ELR (cell line): ENCODE measurements around the gene MAPK10.
"Not testable (repeated sequence)": the region's sequence is repeated elsewhere in the genome, so short reads cannot be mapped to it uniquely, and the experiment has no call there.

ENCODE experiments used
- DNase-seq: peaks from one replicate; pipeline ENCODE4 v3.0.0-alpha.2; 2015; ENCODE audit warnings: low read depth

MAPK10 gene

DNA sequence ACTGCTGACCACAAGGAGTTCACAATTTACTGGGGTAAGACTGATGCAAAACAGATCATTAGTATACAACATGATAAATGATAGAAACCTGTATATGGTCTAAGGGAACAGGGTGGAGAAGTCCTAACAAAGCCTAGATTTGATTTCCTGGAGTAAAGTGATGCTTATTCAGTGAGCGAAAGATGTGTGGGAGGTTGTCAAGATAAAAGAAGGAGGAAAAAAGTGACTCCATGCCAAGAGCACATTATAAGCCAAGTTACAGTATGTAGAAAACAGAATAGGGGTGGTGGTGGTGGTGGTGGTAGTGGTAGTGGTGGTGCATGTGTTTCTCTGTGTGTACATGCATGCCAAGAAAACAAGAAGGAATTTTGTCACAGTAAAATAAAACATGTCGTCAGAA, 325.2 kb downstream of the MAPK10 start:
- DNase-seq = no peak

DNA sequence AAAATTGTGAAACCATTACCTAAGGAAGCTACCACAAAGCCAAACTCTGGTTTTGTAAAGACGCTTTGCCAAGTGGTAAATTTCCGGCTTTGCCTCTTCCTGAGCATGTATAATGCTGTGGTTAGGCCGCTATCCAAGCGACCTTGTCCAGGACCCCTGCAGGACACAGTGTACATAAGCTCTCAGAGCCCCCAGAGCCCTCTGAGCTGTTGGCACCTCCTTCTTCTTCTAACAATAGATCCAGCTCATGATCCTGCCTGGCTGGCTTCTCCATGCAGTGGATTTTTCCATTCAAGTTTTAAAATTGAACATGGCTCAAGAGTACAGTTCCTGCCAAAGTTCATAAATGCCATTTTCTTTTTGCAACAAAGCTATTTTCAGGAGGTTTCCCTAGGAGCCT, 326.7 kb downstream of the MAPK10 start:
- peak; percentile 49 for DNase-seq

DNA sequence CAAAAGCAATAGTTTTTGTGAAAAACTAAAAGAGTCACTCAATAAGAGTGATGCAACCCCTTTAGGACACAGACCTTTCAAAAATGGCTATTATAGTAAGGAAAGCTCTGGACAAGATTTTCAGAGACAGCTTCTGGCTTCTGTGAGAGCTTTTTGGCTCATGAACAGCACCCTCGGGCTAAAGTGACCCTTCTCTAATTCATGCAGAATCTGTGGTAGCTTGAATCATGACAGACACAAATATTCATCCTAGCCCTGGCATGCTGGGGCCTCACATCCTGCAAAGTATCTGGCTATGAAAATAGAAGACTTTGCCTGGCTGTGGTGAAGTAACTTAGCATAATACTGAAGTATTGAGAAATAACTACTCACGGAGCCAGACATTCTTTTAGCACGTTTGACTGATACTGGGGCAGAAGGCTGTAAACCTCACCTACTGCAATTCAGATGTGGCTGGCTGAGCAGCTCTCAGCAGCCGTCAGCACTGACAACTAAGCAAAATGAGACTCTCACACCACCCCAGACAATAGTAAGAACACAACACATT, 327.3 kb downstream of the MAPK10 start:
- peak; percentile 75 for DNase-seq

DNA sequence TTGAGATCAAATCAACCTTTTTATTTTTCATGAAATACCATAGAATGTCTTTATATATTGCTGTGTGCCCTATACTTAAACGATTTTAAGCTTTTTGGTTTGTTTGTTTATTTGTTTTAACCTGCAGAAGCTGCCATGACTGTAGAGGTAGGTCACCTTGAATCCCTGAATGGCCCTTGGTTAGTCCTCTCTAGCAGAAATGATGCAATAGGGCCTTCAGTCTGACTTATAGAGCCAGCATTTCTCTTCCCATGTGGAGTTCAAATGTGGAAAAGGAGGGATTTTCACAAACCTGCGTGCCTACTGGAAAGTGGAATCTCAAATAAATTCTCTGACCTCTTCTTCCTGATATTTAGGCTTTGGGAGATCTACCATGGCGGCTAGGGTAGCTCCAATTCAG, 327.9 kb downstream of the MAPK10 start:
- DNase-seq = no peak

DNA sequence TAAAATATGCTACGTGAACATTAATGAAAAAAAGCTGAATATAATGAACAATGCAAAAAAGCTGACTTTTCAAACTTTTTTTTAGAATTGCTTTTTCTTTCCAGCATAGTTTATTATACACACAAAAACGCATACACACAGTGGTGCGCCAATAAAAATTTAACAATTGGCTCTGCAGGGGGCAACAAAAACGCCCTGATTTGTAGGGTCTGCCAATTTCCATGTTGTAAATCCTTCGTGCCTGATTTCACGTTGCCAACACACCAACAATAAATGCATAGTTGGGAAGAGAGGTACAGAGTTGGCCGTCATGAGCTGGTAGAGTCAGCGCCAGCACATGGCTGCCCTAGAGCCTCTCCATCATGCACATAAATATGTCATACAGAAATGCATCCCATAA, 333.1 kb downstream of the MAPK10 start:
- no peak for DNase-seq

DNA sequence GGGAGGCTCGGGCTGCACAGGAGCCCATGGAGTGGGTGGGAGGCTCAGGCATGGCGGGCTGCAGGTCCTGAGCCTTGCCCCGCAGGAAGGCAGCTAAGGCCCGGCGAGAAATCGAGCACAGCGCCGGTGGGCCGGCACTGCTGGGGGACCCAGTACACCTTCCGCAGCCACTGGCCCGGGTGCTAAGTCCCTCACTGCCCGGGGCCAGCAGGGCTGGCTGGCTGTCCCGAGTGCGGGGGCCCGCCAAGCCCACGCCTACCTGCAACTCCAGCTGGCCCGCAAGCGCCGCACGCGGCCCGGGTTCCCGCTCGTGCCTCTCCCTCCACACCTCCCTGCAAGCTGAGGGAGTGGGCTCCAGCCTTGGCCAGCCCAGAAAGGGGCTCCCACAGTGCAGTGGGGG, 338.2 kb downstream of the MAPK10 start:
- DNase-seq = not testable (repeated sequence)

DNA sequence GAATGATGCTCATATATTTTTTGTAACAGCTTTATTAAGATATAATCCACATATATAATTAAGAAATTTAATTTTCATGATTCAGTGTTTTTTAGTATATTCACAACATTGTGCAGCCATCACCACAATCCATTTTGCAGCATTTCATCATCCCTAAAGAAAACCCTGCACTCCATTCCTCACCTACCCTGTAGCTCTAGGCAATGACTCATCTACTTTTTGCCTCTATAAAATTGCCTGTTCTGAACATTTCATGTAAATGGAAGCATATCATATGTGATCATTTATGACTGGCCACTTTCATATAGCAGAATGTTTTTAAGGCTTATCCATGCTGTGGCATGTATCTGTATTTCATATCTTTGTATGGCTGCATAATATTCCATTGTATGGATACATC, 339.9 kb downstream of the MAPK10 start:
- DNase-seq = no peak

DNA sequence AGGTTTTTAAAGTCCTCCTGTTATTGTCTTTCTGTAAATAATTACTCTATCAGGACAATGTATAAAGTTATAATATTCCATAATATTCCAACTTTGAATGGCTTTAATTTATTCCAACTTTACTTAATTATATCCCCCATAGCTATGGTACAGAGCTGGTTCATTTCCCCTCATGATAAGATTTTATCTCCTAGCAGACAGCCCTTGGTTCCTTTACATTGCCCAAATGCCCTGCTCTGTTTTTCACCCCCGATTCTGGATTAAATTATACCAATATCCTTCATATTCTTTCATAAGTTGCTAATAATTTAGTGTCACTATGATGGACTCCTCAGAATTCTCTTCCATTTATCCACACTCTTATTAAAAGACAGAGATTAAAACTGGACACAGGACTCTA, 340.5 kb downstream of the MAPK10 start:
- DNase-seq = no peak

DNA sequence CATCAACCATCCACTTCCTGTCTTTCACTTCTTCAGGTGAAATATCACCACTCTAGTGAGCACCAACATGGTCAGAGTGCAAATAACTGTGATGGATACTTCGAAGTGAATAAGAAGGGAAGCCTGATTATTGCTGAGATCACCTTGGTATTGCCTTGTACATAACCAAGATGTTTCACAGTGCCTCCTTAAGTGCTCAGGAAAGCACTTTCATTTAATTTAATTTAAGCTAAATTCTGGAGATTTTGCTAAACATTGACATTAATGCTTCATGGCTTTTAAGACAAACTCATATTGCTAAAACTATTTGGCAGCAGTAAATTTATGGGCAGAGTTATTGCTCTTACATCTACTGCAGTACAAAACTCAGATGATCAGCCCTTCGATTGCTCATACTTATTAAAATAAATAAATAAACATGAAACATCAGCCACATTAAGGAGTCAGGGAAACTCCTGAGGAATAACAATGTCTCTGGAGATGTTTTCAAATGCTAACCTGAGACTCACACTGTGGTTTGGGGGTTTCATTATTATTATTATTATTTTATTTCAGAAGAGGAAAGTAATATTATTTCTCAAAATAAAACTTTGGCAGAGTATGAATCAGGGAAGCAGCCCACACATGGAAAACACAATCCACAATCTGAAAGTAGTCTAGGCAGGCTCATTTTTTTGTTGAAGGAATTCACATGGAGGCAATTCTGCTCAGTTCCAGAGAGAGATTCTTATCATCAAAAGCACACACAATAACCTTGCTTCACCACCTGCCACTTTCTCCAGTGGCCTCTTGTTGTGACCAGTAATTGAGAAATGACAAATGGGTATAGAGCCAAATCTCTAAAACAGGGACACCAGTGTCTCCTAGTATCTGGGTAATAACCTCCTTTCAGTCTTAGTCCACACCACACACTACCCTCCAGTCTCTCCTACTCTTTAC, 344.2 kb downstream of the MAPK10 start:
- peak; percentile 27 for DNase-seq

DNA sequence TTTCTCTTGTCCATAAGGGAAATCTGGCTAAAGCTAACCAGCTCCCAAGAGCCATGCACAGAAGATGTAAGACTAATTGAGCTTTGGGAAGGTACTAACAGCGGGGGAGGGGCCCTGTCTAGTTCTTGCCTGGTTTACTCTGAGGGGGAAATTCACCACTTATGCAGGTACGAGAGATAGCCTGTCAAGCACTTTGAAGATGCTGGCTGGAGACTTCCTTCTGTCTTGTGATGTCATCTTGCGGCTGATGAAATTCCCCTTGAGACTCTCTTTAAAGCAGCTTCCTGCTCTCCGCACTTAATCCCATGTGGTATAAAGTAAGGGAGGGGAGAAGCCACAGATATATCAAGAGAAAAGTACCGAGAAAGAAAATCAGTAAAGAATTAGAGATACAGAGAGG, 345.3 kb downstream of the MAPK10 start:
- DNase-seq = no peak

DNA sequence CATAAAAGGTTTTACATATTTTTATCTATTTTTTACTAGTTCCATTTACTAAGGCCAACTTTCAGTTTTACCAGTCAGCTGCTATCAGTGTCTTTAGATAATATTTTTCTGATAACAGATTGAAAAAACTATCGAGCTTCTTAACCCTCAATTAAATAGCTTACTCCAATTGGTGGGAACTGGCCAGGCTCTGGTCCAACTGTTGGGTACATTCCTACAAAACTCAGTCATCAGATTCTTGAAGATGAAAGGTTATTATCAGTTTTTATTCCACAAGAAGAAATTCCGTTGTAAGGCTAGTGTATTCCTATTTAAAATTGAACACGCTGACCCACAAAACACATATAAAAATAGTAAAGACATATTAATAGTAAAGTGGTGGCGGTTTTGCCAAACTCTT, 346.2 kb downstream of the MAPK10 start:
- DNase-seq = peak; percentile 38

DNA sequence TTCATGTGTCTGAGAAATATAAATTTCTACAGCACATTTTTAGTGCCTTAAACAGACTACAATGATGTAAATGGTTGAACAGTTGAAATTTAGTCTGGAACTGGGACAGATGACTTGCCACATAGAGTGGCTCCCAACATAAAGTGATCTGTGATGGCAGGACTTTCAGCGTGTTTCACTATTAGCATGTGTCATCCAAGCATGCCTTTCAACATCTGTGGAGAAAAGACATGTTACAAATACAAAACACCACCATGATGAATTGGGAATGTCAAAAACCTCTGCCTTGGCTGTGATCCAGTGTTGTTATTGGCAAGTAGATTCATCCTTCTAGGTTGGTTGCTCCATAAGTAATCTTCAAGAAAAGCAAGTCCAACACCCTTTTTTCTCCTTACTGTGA, 348.7 kb downstream of the MAPK10 start:
- peak; percentile 46 for DNase-seq

DNA sequence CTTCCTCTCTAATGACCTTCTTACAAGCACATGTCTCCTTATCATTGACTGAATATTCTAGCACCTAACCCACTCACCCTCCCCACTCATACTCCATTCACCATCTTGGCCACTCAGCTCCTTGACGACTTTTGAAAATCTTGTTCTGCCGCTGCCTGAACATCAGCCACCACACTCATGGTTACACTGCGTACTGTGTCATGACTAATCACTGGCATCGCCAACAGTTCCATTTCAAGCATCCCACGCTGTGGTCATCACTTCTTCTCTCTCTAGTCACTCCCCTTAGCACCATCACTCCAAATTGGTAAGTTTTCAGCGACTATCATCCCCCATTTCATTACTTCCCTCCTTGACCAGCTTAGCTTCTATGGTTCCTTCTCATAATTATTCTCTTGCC, 352.8 kb downstream of the MAPK10 start:
- no peak for DNase-seq

DNA sequence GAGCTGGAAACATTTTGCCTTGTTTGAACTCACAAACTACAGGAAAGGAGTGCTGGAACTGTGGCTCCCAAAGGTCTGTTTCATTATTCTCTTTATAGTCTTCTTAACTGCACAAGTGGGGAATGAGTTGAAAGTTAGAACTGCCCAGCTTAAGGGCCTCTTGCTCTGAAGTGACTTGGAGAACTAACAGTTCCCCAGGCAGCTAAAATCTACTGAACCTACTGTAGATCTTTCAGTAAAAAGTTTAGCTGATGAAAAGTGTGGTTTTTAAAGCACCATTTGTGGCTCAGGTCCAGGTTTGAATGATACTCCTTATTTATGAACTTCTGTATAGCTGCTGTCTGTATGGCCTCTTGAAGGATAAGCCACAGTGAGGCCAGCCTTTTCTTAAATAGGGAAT, 353.8 kb downstream of the MAPK10 start:
- DNase-seq = no peak

DNA sequence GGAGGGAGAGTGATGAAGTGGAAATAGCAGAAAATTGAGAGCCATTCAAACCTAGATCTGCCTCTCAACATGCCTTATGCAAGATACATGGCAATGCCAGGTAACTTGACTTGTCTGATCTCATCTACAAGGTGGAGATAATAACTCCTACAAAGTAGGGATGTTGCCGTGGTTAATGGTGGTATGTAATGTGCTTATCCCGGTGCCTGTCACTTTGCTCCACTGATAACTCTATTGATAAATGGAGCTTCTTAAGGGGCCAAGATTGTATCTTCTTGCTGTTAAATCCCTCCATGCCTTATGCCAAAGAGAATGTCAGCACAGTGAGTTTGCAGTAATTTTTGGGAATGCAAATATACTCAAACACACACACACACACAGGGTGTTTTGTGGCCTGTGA, 355.8 kb downstream of the MAPK10 start:
- DNase-seq = no peak

DNA sequence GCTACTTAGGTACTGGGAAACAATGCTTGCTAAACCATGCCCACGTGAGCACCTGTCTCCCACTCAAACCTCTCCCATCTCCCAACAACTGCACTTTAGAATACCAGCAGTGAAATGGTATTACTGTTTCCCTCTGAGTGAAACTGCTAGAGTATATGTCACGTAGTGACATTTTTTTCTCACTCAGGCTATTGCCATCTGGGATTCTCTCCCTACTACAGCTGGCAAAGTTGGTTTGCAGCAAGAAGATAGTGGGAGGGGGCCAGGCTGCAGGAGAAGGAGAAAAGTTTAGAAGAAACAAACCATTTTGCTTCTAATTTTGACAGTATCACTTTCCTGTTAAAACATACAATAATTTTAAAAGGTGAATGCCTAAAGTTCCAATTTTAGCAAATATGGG, 358.3 kb downstream of the MAPK10 start:
- no peak for DNase-seq

DNA sequence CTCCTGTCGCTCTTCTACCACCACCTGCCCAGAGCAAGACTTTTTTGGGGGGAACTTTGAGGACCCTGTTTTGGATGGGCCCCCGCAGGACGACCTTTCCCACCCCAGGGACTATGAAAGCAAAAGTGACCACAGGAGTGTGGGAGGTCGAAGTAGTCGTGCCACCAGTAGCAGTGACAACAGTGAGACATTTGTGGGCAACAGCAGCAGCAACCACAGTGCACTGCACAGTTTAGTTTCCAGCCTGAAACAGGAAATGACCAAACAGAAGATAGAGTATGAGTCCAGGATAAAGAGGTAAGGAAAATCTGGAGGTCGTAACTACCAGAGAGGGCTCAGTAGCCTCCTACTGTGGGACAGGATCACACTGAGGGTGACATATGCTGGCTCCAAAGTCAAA, 364.5 kb downstream of the MAPK10 start:
- DNase-seq = no peak

DNA sequence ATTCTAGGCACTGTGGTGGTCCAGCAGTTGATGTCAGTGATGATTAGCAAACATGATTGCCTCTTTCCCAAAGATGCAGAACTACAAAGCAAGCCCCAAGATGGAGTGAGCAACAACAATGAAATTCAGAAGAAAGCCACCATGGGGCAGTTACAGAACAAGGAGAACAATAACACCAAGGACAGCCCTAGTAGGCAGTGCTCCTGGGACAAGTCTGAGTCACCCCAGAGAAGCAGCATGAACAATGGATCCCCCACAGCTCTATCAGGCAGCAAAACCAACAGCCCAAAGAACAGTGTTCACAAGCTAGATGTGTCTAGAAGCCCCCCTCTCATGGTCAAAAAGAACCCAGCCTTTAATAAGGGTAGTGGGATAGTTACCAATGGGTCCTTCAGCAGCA, 365.3 kb downstream of the MAPK10 start:
- DNase-seq = no peak

DNA sequence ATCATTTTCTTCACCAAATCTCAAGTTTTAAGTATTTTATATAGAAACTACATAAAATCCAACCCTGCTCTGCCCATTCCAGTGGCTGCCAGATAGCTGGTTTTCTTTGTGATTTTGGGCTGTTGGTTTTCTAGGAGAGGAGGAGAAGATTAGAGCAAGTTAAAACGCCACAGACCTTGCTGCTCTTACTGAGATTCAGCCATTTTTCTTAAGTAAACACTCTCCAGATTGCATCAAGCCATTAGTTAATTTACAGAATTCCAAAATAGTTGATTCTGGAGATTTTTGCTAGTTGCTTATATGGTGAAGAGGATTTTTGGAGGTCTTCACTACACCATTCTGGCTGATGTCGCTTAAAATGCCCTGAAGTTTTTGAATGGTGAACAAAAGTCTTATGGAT, 366.2 kb downstream of the MAPK10 start:
- DNase-seq = no peak

DNA sequence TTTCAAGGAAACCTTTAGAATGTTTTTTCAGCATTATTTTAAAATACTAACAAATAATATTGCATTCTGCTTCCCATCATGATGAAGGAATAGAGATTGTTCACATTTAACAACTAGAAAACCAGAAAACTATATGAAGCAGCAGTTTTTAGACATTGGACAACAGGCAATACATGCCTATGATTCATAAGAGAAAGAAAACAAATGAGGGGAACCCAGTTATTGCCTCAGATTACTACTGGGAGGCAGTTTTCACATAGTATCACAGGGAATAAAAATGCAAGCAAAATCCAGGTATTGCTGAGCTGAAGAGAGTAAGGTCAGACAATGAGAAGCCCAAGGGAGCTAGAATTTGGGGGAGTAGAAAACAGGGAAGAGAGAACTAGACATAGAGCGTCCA, 373.6 kb downstream of the MAPK10 start:
- DNase-seq = no peak

DNA sequence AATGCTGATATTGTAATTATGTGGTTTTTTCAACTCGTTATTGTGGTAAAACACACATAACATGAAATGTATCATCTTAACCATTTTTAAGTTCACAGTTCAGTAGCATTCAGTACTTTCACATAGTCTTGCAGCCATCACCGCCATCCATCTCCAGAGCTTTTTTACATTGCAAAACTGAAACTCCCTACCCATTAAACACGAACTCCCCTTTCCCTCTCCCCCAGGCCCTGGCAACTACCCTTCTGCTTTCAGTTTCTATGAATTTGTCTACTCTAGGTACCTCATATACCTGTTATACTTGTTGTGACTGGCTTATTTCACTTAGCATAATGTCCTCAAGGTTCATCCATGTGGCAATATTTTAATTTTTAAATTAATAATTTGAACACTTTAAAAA, 380.6 kb downstream of the MAPK10 start:
- DNase-seq = no peak

DNA sequence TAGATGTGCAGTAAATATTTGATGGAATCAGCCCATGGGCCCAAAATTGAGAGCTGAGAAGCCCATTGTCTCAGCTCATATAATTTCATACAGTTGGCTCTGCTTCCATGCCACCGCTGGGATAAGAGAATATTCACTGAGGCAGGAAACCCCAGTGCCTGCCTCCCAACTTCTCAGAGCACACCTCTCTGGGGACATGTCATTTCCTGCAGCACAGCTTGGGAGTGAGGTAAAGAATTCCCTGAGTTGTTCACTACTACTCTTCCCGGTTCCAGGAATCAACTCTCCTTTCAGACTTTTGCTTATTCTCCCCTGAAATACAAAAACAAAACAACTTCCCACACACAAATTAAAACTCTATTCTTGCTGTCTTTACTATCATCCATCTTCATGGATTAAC, 389.3 kb downstream of the MAPK10 start:
- DNase-seq = no peak

DNA sequence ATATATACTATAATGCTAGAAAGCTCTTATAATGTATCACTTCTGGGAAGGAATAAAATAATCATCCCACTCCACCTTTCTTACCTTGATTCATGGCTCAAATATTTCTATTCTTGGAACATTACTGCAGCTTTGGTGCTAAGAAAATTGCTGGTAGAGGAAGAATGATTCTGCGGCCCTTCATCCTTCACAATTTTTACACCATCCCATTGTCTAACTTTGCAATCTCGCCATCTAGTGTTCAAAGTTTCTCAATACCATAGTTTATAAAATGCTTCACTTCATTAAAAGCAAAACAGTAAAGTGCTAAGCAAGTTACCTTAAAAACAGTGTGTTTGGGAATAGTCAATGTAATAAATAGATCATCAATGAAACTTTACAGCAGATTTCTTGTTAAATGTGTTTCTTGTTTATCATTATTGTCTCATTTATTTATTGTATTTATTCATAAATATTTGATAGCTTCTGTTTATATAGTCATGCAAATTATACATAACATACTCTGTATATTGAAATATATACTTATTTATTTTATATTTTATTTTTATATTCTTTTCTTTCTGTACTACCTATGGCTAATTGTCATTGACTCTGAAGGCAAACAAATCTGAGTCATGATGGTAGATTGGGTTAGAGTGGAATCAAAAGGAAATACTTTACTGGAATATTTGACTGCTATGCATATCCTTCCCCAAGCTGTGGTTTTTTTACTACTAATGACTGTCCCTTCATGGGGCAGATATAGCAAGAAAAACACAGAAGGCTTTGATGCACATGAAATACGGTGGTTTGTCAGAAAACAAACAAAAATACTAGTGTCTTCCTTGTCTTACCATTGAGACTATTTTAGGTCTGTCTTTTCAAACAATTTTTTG, 390.7 kb downstream of the MAPK10 start:
- peak; percentile 80 for DNase-seq
